ENCODE results near the gene COG8. TPM values are rescaled to one million over a fixed set of nuclear protein-coding genes. Genes with fewer than 3 reads are reported as not detected.

Gene COG8
- total and polyA plus RNA-seq, 9 of the 15 experiments (the other 6 are each of a cell fraction or from before 2014, with no cell fraction given): 3.7 to 42.6 (median 30.1) TPM

- no peak for TF ChIP-seq FOXK1 (CRISPR knock-in tag; IDR thresholded peaks at IDR 0.05; ENCODE audit: borderline replicate concordance)
- TF ChIP-seq CC2D1A (IDR thresholded peaks at IDR 0.05): no peak
- TF ChIP-seq ZNF586 (CRISPR knock-in tag; conservative IDR thresholded peaks at IDR 0.05): no peak
- TF ChIP-seq E2F1 (CRISPR knock-in tag; IDR thresholded peaks at IDR 0.05): 0 out of 2 replicates have a peak, but pooled peaks have one; percentile 4
- TF ChIP-seq POLR2G (IDR thresholded peaks at IDR 0.05; ENCODE audit: low read depth, low read length): peak; percentile 76
- no peak for TF ChIP-seq POLR2B (IDR thresholded peaks at IDR 0.05; ENCODE audit: low read depth, partially characterized antibody)
- TF ChIP-seq EWSR1 (IDR thresholded peaks at IDR 0.05; ENCODE audit: borderline replicate concordance, low read depth, partially characterized antibody): no peak
- TF ChIP-seq TRIM28 (IDR thresholded peaks at IDR 0.05): no peak; the same call in 1 of the 2 replicates
- no peak for TF ChIP-seq RB1 (IDR thresholded peaks at IDR 0.05; ENCODE audit: low read depth)
- TF ChIP-seq ZNF77 (CRISPR knock-in tag; IDR thresholded peaks at IDR 0.05): no peak
- peak; percentile 48; the same call in 1 of the 2 replicates for TF ChIP-seq ZNF511 (CRISPR knock-in tag; IDR thresholded peaks at IDR 0.05)
- no peak for TF ChIP-seq ZBTB49 (CRISPR knock-in tag; IDR thresholded peaks at IDR 0.05; ENCODE audit: borderline replicate concordance)
- TF ChIP-seq HNRNPLL (IDR thresholded peaks at IDR 0.05; ENCODE audit: low read depth, low read length, poor library complexity, severe bottlenecking): peak; percentile 4
- TF ChIP-seq ZNF699 (CRISPR knock-in tag; IDR thresholded peaks at IDR 0.05; ENCODE audit: insufficient replicate concordance): no peak
- TF ChIP-seq KAT8 (IDR thresholded peaks at IDR 0.05; ENCODE audit: low read depth): no peak
- TF ChIP-seq HDAC2 (IDR thresholded peaks at IDR 0.05): peak; percentile 48; the same call in 1 of the 2 replicates
- no peak for TF ChIP-seq RBM34 (IDR thresholded peaks at IDR 0.05; ENCODE audit: borderline replicate concordance, insufficient read depth, low read length)
- TF ChIP-seq SMAD2 (IDR thresholded peaks at IDR 0.05; ENCODE audit: low read depth, low read length): no peak
- no peak for TF ChIP-seq MBD1 (CRISPR knock-in tag; IDR thresholded peaks at IDR 0.05)
- no peak for TF ChIP-seq CBFA2T2 (conservative IDR thresholded peaks at IDR 0.05)
- no peak for TF ChIP-seq SREBF1 (IDR thresholded peaks at IDR 0.05; ENCODE audit: borderline replicate concordance, low read depth, low read length)
- TF ChIP-seq GATAD2B (IDR thresholded peaks at IDR 0.05; ENCODE audit: borderline replicate concordance): no peak
- TF ChIP-seq ZNF551 (CRISPR knock-in tag; IDR thresholded peaks at IDR 0.05): no peak
These were observed 27.6 kb downstream of the COG8 start (continued) for GRCh38 chr16:69311533-69312387.

Measured in K562 (cell line).